Ovary (tissue), 9 donors: ENCODE data around the gene DUSP22. TPM values are rescaled to one million over a fixed set of nuclear protein-coding genes. Genes with fewer than 3 reads are reported as not detected.

Experiments
- DNase-seq, 5 donors: peaks; one replicate each; pipeline ENCODE4 v3.0.0-alpha.2; 2019 to 2020
- H3K27ac ChIP-seq, 2 donors: fragments of 200-600 bp; one replicate each; pipeline versions ENCODE4 v1.5.1 to v1.8.0; 2019 to 2022
- H3K27me3 ChIP-seq: fragments of 200-600 bp; one replicate; pipeline ENCODE4 v1.8.0; 2022
- H3K36me3 ChIP-seq: fragments of 200-600 bp; sonication (generic); one replicate; pipeline ENCODE4 v1.5.1; 2019
- H3K4me1 ChIP-seq: one replicate; pipeline ENCODE4 v1.8.1; 2013; ENCODE audit warnings: mild to moderate bottlenecking, moderate library complexity; ENCODE audit not compliant: insufficient read depth
- H3K4me3 ChIP-seq: fragments of 200-600 bp; sonication (generic); one replicate; pipeline ENCODE4 v1.5.1; 2017
- H3K9me3 ChIP-seq, 2 donors: fragments of 200-600 bp in 1 of 2; sonication (generic) in 1 of 2; one replicate each; pipeline versions ENCODE4 v1.5.1 to v1.8.1; 2013 to 2019; ENCODE audit warnings: mild to moderate bottlenecking in 1 of 2, moderate library complexity in 1 of 2
- EP300 ChIP-seq: sonication (generic); formaldehyde crosslinking; IDR thresholded peaks from one replicate; pipeline ENCODE4 v1.6.1; 2017; ENCODE audit warnings: antibody characterized with exemption
- POLR2A ChIP-seq: fragments of 450-650 bp; IDR thresholded peaks from one replicate; pipeline ENCODE4 v1.6.1; 2017; ENCODE audit warnings: antibody characterized with exemption, mild to moderate bottlenecking, moderate library complexity
- WGBS, 3 donors: extraction: QIAGEN DNeasy Blood & Tissue Kit in 1 of 3; methylation state at CpG; one replicate each; pipeline versions ENCODE4 v1.1.5 to v1.1.7; 2013 to 2017; 5-methylcytosine and 5-hydroxymethylcytosine counted together
- intact Hi-C, 4 donors: fragments of 100-400 bp; cut with DNase I; formaldehyde crosslinking; loops; one replicate each; pipeline versions ENCODE4 v1.11.0 to v1.15.1; 2022 to 2023
- polyA plus RNA-seq, 2 donors: library from polyadenylated mRNA; stranded (reverse); fragments of 200-250 nt in 1 of 2; fragments of 350-450 nt in 1 of 2; fragmentation: Illumina TruSeq in 1 of 2; extraction: RNeasy Lipid Tissue Mini Kit (QIAGEN cat#74804) in 1 of 2; gene quantifications; one replicate each; pipeline ENCODE4 v1.2.3, GENCODE V29; 2013 to 2014
- total RNA-seq, 7 donors: library from RNA; depleted of rRNA in 2 of 7; stranded (reverse); fragments of >200 nt in 2 of 7; fragmentation: NEBNext Ultra II Directional in 3 of 7; extraction: Animal tissue kit (Norgen Biotek cat#: 25700) in 3 of 7; gene quantifications; one replicate each; pipeline versions ENCODE4 v1.1.0 to v1.2.4, GENCODE V29; 2016 to 2023
- TF ChIP-seq, protein P1 (sequence below), 3 donors: fragments of 450-650 bp in 2 of 3; fragments of 200-600 bp in 1 of 3; IDR thresholded peaks; one replicate each; pipeline versions ENCODE4 v1.5.1 to v1.8.0; 2016 to 2022; ENCODE audit warnings: antibody characterized with exemption in 3 of 3, mild to moderate bottlenecking in 1 of 3
- donor health status: DM: no; HTN: no; CAD: no; lungs with moderate emphysema.
- donor health status: DM: no; HTN: no; CAD: no.
- donor health status: Bipolar disorder and iron deficiency.
- donor health status: DM: yes; HTN: yes; CAD: no.
- donor health status: DM: no; HTN: no; CAD: no.
- donor health status: DM: yes; HTN: yes; CAD: no.

Gene DUSP22
- total and polyA plus RNA-seq, 9 donors, result 24.7 to 35.0 (median 29.3) TPM

DNA sequence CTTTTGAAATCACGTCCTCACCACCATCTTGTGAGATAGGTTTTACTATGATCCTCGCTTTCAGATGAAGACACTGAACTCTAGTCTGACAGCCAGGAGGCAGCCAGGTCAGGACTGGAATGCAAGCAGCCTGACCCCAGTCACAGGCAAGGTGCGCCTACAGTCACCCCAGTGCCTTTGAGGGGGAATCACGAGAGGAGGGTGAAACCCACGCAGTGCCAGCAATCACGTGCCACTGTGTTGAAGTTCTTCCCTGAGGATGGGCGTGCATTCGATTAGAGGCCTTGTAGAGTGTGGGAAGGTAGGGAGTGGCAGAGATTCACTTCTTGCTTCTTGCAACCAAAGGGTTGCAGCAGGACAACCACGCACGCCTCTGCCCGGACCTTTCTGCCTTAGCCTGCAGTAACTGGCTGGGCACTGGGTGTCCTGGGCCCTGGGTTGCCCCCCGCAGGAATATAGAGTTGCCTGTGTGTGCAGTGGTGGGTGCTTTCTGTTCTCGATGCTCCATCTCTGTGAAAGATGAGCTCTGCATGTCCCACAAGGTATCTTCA is 65.6 kb downstream of the DUSP22 start:
- intact Hi-C loops, result no loop called here
- no peak overlapping the region for H3K27ac ChIP-seq
- no peak overlapping the region for H3K4me3 ChIP-seq
- no peaks in the 10 kb centered on the region for H3K4me1 ChIP-seq
- 77 to 82% (median 80%) methylated on average over 13 of the region's 13 CpGs for WGBS, 3 donors
- no peaks in the 10 kb centered on the region for H3K27me3 ChIP-seq
- DNase-seq, result peak in 1 of 5 donors; percentile 27
- no peaks in the 10 kb centered on the region for H3K9me3 ChIP-seq
- TF ChIP-seq POLR2A, result no peak
- TF ChIP-seq EP300, result no peak
- TF ChIP-seq, protein P1, sequence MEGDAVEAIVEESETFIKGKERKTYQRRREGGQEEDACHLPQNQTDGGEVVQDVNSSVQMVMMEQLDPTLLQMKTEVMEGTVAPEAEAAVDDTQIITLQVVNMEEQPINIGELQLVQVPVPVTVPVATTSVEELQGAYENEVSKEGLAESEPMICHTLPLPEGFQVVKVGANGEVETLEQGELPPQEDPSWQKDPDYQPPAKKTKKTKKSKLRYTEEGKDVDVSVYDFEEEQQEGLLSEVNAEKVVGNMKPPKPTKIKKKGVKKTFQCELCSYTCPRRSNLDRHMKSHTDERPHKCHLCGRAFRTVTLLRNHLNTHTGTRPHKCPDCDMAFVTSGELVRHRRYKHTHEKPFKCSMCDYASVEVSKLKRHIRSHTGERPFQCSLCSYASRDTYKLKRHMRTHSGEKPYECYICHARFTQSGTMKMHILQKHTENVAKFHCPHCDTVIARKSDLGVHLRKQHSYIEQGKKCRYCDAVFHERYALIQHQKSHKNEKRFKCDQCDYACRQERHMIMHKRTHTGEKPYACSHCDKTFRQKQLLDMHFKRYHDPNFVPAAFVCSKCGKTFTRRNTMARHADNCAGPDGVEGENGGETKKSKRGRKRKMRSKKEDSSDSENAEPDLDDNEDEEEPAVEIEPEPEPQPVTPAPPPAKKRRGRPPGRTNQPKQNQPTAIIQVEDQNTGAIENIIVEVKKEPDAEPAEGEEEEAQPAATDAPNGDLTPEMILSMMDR (IDR thresholded peaks at IDR 0.05), result no peak
- no peaks in the 10 kb centered on the region for H3K36me3 ChIP-seq

DNA sequence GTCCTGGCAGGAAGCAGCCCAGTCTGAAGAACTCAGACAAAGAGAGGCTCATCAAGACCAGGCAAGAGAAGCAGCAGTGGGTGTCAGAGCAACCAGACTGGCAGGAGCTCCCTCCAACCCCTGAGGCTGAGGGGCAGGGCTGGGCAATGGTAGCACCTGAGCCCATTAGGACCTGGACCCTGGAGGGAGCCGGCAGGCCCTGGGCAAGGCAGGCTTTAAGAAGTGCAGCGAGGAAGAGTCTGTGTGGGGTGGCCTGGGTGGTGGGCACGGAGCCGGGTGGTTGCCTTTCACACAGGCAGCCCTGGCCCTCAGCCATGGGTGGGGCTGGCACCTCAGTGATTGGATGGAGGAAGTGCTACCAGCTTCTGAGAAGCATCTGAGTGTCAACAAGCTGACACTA is 66.1 kb downstream of the DUSP22 start:
- intact Hi-C loops, result no loop called here
- WGBS, 3 donors, result 83 to 93% (median 87%) methylated on average over 4 of the region's 4 CpGs
- Histone ChIP-seq H3K27me3 (no peaks in the 10 kb centered on the region), H3K36me3 (no peaks in the 10 kb centered on the region), H3K27ac (no peak overlapping the region), H3K4me3 (no peak overlapping the region), H3K9me3 (no peaks in the 10 kb centered on the region), H3K4me1 (no peaks in the 10 kb centered on the region)
- DNase-seq, result peak in 1 of 5 donors; percentile 33
- no peak for TF ChIP-seq POLR2A
- TF ChIP-seq EP300, result no peak
- TF ChIP-seq, protein P1 (IDR thresholded peaks at IDR 0.05), result no peak

DNA sequence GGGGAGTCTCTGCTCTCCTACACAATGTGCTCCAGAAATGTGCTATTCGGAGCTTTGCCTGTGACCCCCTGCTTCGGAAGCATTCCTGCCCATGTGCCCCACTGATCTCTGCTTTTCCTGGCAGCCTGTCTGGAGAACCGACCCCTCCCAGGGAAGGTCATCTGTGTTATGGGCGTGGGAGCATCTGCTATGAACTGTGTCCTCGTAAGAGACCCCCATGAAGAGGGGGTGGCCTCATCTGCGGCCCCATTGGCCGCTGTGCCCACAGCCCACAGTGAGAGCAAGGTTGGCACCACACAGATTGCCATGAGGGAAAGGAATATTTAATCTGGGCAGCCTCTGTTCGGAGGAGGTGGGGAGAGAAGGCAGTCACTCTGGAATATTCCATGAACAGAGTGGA is 66.6 kb downstream of the DUSP22 start:
- Histone ChIP-seq H3K4me3 (no peak overlapping the region), H3K4me1 (no peaks in the 10 kb centered on the region), H3K9me3 (no peaks in the 10 kb centered on the region), H3K36me3 (no peaks in the 10 kb centered on the region), H3K27me3 (no peaks in the 10 kb centered on the region), H3K27ac (no peak overlapping the region)
- TF ChIP-seq POLR2A (no peak), EP300 (no peak)
- TF ChIP-seq, protein P1 (IDR thresholded peaks at IDR 0.05), result no peak
- intact Hi-C loops, result no loop called here
- peak in 1 of 5 donors; percentile 20 for DNase-seq
- 72 to 84% (median 77%) methylated on average over 8 of the region's 8 CpGs for WGBS, 3 donors

DNA sequence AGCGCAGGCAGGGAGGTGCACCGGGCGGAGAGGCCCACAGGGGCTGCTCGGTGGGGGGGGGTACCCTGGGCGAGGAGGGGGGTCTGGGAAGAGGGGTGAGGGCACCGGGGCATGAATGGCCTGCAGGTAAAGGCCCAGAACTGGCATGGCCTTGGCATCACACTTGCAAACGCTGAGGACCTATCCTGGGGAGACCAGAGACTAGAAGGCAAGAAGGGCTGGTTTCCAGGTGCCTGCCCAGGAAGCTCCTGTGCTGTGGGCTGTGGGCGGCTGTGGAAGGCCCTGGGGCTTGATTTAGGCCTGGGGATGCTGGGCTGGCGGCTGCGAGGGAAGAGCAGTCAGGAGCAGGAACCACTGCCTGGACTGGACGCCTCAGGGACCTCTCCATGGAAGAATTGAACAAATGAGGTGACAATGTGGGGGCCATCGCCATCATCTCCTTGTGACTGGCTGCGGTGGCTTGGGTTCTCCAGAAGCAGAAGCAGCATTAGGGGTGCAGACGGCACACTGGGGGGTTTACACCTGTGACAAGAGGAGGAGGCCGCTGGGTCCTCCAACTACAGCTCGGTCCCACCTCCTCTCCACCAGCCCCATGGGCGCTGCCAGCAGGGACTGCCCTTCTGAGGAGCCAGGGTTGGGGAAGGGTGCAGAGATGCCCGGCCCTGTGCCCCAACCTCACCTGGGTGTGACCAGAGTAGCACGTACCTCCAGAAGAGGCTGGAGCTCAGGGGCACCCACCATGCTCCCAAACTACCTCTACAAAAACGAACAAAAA is 67.2 kb downstream of the DUSP22 start:
- Histone ChIP-seq H3K36me3 (no peaks in the 10 kb centered on the region), H3K4me1 (no peaks in the 10 kb centered on the region), H3K4me3 (no peak overlapping the region), H3K27ac (no peak overlapping the region), H3K27me3 (no peaks in the 10 kb centered on the region), H3K9me3 (no peaks in the 10 kb centered on the region)
- DNase-seq, result peak in 1 of 5 donors; percentile 22
- 72 to 78% (median 73%) methylated on average over 20 of the region's 20 CpGs for WGBS, 3 donors
- no peak for TF ChIP-seq EP300
- TF ChIP-seq, protein P1 (IDR thresholded peaks at IDR 0.05), result no peak
- no peak for TF ChIP-seq POLR2A
- intact Hi-C loops, result no loop called here
